ACC112 (cell line): Measurements from ENCODE around the gene ETV2.
A peak's percentile ranks its signal among the peaks of the same experiment; 100 is the strongest.
"Not testable (repeated sequence)": the region's sequence is repeated elsewhere in the genome, so short reads cannot be mapped to it uniquely, and the experiment has no call there.

Source experiments
- H2AFZ ChIP-seq: fragments of 200-600 bp; sonication (generic); one replicate; pipeline ENCODE4 v1.6.0; 2017; ENCODE audit warnings: antibody characterized with exemption, low read length; ENCODE audit not compliant: unreplicated experiment
- H3K27ac ChIP-seq: fragments of 200-600 bp; sonication (generic); 2 replicates; pipeline ENCODE4 v1.5.1; 2014; ENCODE audit warnings: low read depth, mild to moderate bottlenecking, antibody characterized with exemption, low read length, moderate library complexity
- H3K27me3 ChIP-seq: fragments of 200-600 bp; sonication (generic); 2 replicates; pipeline ENCODE4 v1.6.1; 2014; ENCODE audit warnings: mild to moderate bottlenecking, antibody characterized with exemption, low read length, moderate library complexity, mixed read lengths; ENCODE audit not compliant: insufficient read depth
- H3K36me3 ChIP-seq: fragments of 200-600 bp; sonication (generic); 2 replicates; pipeline ENCODE4 v1.6.1; 2016; ENCODE audit warnings: mild to moderate bottlenecking, antibody characterized with exemption, low read length, moderate library complexity, mixed read lengths; ENCODE audit not compliant: insufficient read depth
- H3K4me1 ChIP-seq: fragments of 200-600 bp; sonication (generic); one replicate; pipeline ENCODE4 v1.6.1; 2016; ENCODE audit warnings: low read length, mixed read lengths; ENCODE audit not compliant: insufficient read depth, unreplicated experiment, control insufficient read depth
- H3K4me3 ChIP-seq: fragments of 200-600 bp; sonication (generic); 2 replicates; pipeline ENCODE4 v1.5.1; 2014; ENCODE audit warnings: mild to moderate bottlenecking, low read depth, low read length
- H3K79me2 ChIP-seq: fragments of 200-600 bp; sonication (generic); one replicate; pipeline ENCODE4 v1.6.0; 2016; ENCODE audit warnings: low read length; ENCODE audit not compliant: control insufficient read depth, unreplicated experiment, insufficient read depth

Gene ETV2

GRCh38 chr19:35644206-35644986 is 2.9 kb downstream of the ETV2 start:
- Histone ChIP-seq H3K27me3 (no peaks in the 10 kb centered on the region), H3K79me2 (peaks cover 12% of the 10 kb centered on the region), H2AFZ (peak overlapping the region; percentile 94), H3K27ac (peak overlapping the region; percentile 16; the same call in 1 of the 2 replicates), H3K36me3 (no peaks in the 10 kb centered on the region), H3K4me3 (peak overlapping the region; percentile 74), H3K4me1 (peaks cover 5% of the 10 kb centered on the region)

DNA sequence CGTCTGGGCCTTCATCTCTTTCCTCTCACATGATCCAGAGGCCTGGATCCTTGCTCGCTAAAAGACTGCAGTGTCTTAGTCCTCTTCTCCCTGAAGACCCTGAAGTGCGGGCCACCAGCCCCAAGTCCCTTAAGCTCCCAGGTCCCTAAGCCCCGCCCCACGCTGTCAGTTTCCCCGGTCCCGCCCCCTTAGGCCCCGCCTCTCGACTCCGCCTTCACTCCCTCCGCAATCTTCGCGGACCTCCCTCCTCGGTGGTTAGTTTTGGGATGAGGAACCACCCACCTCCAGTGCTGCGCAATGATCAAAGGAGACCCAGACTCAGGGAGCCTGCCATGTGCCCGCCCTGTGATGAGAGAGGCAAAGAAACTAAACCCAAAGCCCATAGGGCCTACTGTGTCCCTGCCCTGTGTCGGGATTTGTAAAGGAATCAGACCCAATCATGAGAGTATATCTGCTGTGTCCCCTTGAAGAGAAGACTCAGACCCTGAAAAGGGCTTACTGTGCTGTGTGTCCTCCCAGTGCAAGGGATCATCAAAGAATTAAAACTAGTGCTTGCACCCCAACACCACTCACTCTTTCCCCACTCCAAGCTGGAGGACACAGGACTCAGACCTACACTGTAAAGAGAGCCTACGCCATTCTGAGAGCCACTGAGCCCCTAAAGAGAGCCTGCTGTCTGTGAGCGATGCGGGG is 3.6 kb downstream of the ETV2 start:
- peaks cover 5% of the 10 kb centered on the region for H3K4me1 ChIP-seq
- H3K36me3 ChIP-seq, result no peaks in the 10 kb centered on the region
- H3K27ac ChIP-seq, result no peak overlapping the region
- peaks cover 17% of the 10 kb centered on the region for H3K79me2 ChIP-seq
- peak overlapping the region; percentile 74 for H3K4me3 ChIP-seq
- peak overlapping the region; percentile 68 for H2AFZ ChIP-seq
- H3K27me3 ChIP-seq, result no peaks in the 10 kb centered on the region

GRCh38 chr19:35645680-35646511 is 4.4 kb downstream of the ETV2 start:
- no peak overlapping the region for H2AFZ ChIP-seq
- no peaks in the 10 kb centered on the region for H3K36me3 ChIP-seq
- no peak overlapping the region for H3K27ac ChIP-seq
- no peaks in the 10 kb centered on the region for H3K27me3 ChIP-seq
- peaks cover 5% of the 10 kb centered on the region for H3K4me1 ChIP-seq
- H3K79me2 ChIP-seq, result peaks cover 24% of the 10 kb centered on the region
- no peak overlapping the region for H3K4me3 ChIP-seq

GRCh38 chr19:35648017-35648961 is 6.7 kb downstream of the ETV2 start, which contains the start of gene COX6B1:
Gene COX6B1 (plus strand): TSS chr19:35648323. CDS start chr19:35651244, 2,921 bp downstream.
- H3K27me3 ChIP-seq, result no peaks in the 10 kb centered on the region
- peaks cover 24% of the 10 kb centered on the region for H3K79me2 ChIP-seq
- H3K4me1 ChIP-seq, result no peaks in the 10 kb centered on the region
- peak within 1 kb of the TSS; percentile 76 for H2AFZ ChIP-seq
- peak within 1 kb of the TSS; percentile 42; the same call in 1 of the 2 replicates for H3K27ac ChIP-seq
- H3K4me3 ChIP-seq, result peak within 1 kb of the TSS; percentile 88
- no peaks in the 10 kb centered on the region for H3K36me3 ChIP-seq

- H3K27me3 ChIP-seq, result no peaks in the 10 kb centered on the region
- no peak overlapping the region for H3K4me3 ChIP-seq
- no peak overlapping the region for H3K27ac ChIP-seq
- H3K4me1 ChIP-seq, result no peaks in the 10 kb centered on the region
- peaks cover 24% of the 10 kb centered on the region for H3K79me2 ChIP-seq
- H3K36me3 ChIP-seq, result no peaks in the 10 kb centered on the region
- H2AFZ ChIP-seq, result no peak overlapping the region
These were observed 9.0 kb downstream of the ETV2 start for GRCh38 chr19:35650581-35650980.

DNA sequence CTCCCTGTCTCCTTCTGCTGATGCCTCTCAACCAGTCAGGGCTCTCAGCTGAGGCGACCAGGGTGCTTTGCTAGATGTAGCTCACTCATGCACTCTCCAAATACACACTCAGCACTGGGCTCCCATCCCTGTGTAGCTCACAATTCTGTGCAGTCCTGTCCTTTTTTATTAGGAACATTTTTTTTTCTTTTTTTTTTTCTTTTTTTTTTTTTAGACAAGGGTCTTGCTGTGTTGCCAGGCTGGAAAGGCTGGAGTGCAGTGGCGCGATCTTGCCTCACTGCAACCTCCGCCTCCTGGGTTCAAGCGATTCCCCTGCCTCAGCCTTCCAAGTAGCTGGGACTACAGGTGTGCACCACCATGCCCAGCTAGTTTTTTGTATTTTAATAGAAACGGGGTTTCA is 13.3 kb downstream of the ETV2 start:
- not testable (repeated sequence) for H3K27ac ChIP-seq, H3K27me3 ChIP-seq, H2AFZ ChIP-seq, H3K4me1 ChIP-seq, H3K79me2 ChIP-seq, H3K36me3 ChIP-seq, H3K4me3 ChIP-seq

GRCh38 chr19:35655600-35655999 is 14.1 kb downstream of the ETV2 start:
- H3K36me3 ChIP-seq, result no peaks in the 10 kb centered on the region

GRCh38 chr19:35656700-35657099 is 15.2 kb downstream of the ETV2 start:
- no peaks in the 10 kb centered on the region for H3K27me3 ChIP-seq
- H3K4me3 ChIP-seq, result no peak overlapping the region
- no peaks in the 10 kb centered on the region for H3K79me2 ChIP-seq
- H3K36me3 ChIP-seq, result no peaks in the 10 kb centered on the region
- H3K27ac ChIP-seq, result no peak overlapping the region
- H3K4me1 ChIP-seq, result no peaks in the 10 kb centered on the region
- H2AFZ ChIP-seq, result no peak overlapping the region

More at GRCh38 chr19:35655600-35655999, 14.1 kb downstream of the ETV2 start:
- Histone ChIP-seq H2AFZ (no peak overlapping the region), H3K27me3 (no peaks in the 10 kb centered on the region), H3K27ac (no peak overlapping the region), H3K79me2 (peaks cover 2% of the 10 kb centered on the region), H3K4me3 (no peak overlapping the region), H3K4me1 (no peaks in the 10 kb centered on the region)

DNA sequence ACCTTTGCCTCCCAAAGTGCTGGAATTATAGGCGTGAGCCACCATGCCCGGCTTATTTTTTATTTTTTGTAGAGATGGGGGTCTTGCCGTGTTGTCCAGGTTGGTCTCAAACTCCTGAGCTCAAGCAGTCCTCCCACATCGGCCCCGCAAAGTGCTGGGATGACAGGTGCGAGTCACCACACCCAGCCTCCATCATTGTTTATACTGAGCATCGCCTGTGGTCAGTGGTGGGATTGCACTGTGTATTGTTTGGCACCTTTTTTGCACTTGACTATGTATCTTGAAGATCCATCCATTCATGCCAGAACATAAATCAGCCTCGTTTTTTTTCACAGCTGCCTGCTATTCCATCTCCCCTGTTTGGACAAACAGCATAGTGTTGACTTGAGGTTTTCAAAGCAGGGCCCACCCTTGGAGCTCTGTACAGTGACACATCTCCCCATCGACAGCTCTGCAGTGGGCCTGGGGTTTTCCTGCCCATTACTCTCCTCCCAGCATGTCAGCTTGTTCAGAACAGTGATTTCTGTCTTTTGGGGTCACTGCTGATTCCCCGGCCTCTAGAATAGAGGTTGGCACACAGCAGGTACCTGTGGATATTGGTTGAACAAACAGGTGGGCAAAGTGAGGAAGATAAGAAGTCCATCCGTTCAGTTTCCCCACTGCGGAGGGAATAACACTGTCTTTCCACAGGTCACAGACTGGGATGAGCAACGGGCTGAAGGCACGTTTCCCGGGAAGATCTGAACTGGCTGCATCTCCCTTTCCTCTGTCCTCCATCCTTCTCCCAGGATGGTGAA is 16.6 kb downstream of the ETV2 start:
- Histone ChIP-seq H2AFZ (no peak overlapping the region), H3K79me2 (no peaks in the 10 kb centered on the region), H3K27ac (no peak overlapping the region), H3K4me1 (no peaks in the 10 kb centered on the region), H3K27me3 (no peaks in the 10 kb centered on the region), H3K4me3 (no peak overlapping the region), H3K36me3 (no peaks in the 10 kb centered on the region)
